OCI-LY3 (cell line): ENCODE results near the gene BMP7.
A peak's percentile ranks its signal among the peaks of the same experiment; 100 is the strongest.

Experiments used
- H2AFZ ChIP-seq: fragments of 200-600, 300-600 bp; shearing (Covaris generic); 2 replicates; pipeline ENCODE4 v1.6.0; 2014; ENCODE audit warnings: antibody characterized with exemption, low read depth, low read length
- H3K27ac ChIP-seq: fragments of 200-600, 300-600 bp; sonication (generic); 2 replicates; pipeline ENCODE4 v1.5.1; 2014; ENCODE audit warnings: mild to moderate bottlenecking, low read length, moderate library complexity, mixed read lengths
- H3K27me3 ChIP-seq: fragments of 200-600, 300-600 bp; sonication (generic); 2 replicates; pipeline ENCODE4 v1.6.1; 2014; ENCODE audit warnings: low read depth, low read length, mixed read lengths
- H3K36me3 ChIP-seq: fragments of 200-600, 300-600 bp; sonication (generic); replicated peaks from 2 replicates; pipeline ENCODE3; 2014; ENCODE audit warnings: low read depth, low read length, mixed read lengths
- H3K4me1 ChIP-seq: fragments of 300-600, 200-600 bp; sonication (generic); 2 replicates; pipeline ENCODE4 v1.6.1; 2014; ENCODE audit warnings: low read length, mixed read lengths
- H3K4me2 ChIP-seq: fragments of 200-600, 300-600 bp; sonication (generic); 2 replicates; pipeline ENCODE4 v1.6.1; 2014; ENCODE audit warnings: low read length, mixed read lengths
- H3K4me3 ChIP-seq: fragments of 300-600, 200-600 bp; sonication (generic); 2 replicates; pipeline ENCODE4 v1.5.1; 2014; ENCODE audit warnings: antibody characterized with exemption, mild to moderate bottlenecking, low read length, moderate library complexity
- H3K79me2 ChIP-seq: fragments of 300-600, 200-600 bp; shearing (Covaris generic); 2 replicates; pipeline ENCODE4 v1.6.1; 2014; ENCODE audit warnings: mild to moderate bottlenecking, low read length, mixed read lengths
- H3K9ac ChIP-seq: fragments of 300-600, 200-600 bp; shearing (Covaris generic); 2 replicates; pipeline ENCODE4 v1.6.0; 2014; ENCODE audit warnings: mild to moderate bottlenecking, low read length, moderate library complexity
- H3K9me3 ChIP-seq: fragments of 200-600, 300-600 bp; shearing (Covaris generic); 2 replicates; pipeline ENCODE4 v1.6.1; 2014; ENCODE audit warnings: low read length, mixed read lengths; ENCODE audit not compliant: insufficient read depth
- H4K20me1 ChIP-seq: fragments of 200-600, 300-600 bp; sonication (generic); 2 replicates; pipeline ENCODE4 v1.6.1; 2016; ENCODE audit warnings: low read length, mixed read lengths; ENCODE audit not compliant: insufficient read depth
- CTCF ChIP-seq: fragments of 200-600, 300-600 bp; sonication (generic); IDR thresholded peaks from 2 replicates; pipeline ENCODE4 v1.5.1; 2014; ENCODE audit warnings: antibody characterized with exemption, low read length, low read depth
- EZH2phosphoT487 ChIP-seq: fragments of 200-600 bp; shearing (Covaris generic); IDR thresholded peaks from 2 replicates; pipeline ENCODE4 v1.6.1; 2018; ENCODE audit warnings: antibody characterized with exemption, mixed run types, low read depth

The BMP7 gene

GRCh38 chr20:57174737-57175136, 91.7 kb downstream of the BMP7 start:
- no peaks in the 10 kb centered on the region for H4K20me1 ChIP-seq

GRCh38 chr20:57173986-57174385, 92.5 kb downstream of the BMP7 start:
- H3K4me3 ChIP-seq, result no peak overlapping the region
- no peak overlapping the region for H2AFZ ChIP-seq
- H3K4me1 ChIP-seq, result peaks cover 19% of the 10 kb centered on the region
- H4K20me1 ChIP-seq, result no peaks in the 10 kb centered on the region
- no peaks in the 10 kb centered on the region for H3K79me2 ChIP-seq
- H3K9ac ChIP-seq, result no peak overlapping the region
- no peak overlapping the region for H3K27ac ChIP-seq
- no peaks in the 10 kb centered on the region for H3K9me3 ChIP-seq
- H3K27me3 ChIP-seq, result peaks cover 3% of the 10 kb centered on the region; the same call in 1 of the 2 replicates
- H3K4me2 ChIP-seq, result no peak overlapping the region
- TF ChIP-seq EZH2phosphoT487 (no peak), CTCF (no peak)
- no peaks in the 10 kb centered on the region for H3K36me3 ChIP-seq

More at GRCh38 chr20:57174737-57175136, 91.7 kb downstream of the BMP7 start:
- no peak for TF ChIP-seq CTCF
- no peak for TF ChIP-seq EZH2phosphoT487
- Histone ChIP-seq H3K4me2 (peak overlapping the region; percentile 62), H3K9me3 (no peaks in the 10 kb centered on the region), H3K79me2 (no peaks in the 10 kb centered on the region), H2AFZ (peak overlapping the region; percentile 37; the same call in 1 of the 2 replicates), H3K27ac (no peak overlapping the region), H3K4me1 (peaks cover 19% of the 10 kb centered on the region), H3K27me3 (no peaks in the 10 kb centered on the region), H3K9ac (no peak overlapping the region), H3K4me3 (no peak overlapping the region), H3K36me3 (no peaks in the 10 kb centered on the region)

GRCh38 chr20:57173041-57173440, 93.4 kb downstream of the BMP7 start:
- H3K27ac ChIP-seq, result no peak overlapping the region
- H3K4me1 ChIP-seq, result peaks cover 19% of the 10 kb centered on the region
- H3K9ac ChIP-seq, result no peak overlapping the region
- H3K79me2 ChIP-seq, result no peaks in the 10 kb centered on the region
- no peak overlapping the region for H2AFZ ChIP-seq
- no peak overlapping the region for H3K4me3 ChIP-seq
- H4K20me1 ChIP-seq, result no peaks in the 10 kb centered on the region
- H3K9me3 ChIP-seq, result no peaks in the 10 kb centered on the region
- H3K27me3 ChIP-seq, result peaks cover 3% of the 10 kb centered on the region; the same call in 1 of the 2 replicates
- H3K36me3 ChIP-seq, result no peaks in the 10 kb centered on the region
- TF ChIP-seq CTCF (no peak), EZH2phosphoT487 (no peak)
- H3K4me2 ChIP-seq, result no peak overlapping the region

- H2AFZ ChIP-seq, result no peak overlapping the region
- H3K79me2 ChIP-seq, result no peaks in the 10 kb centered on the region
- peaks cover 12% of the 10 kb centered on the region for H3K4me1 ChIP-seq
- no peaks in the 10 kb centered on the region for H4K20me1 ChIP-seq
- H3K4me2 ChIP-seq, result no peak overlapping the region
- peaks cover 3% of the 10 kb centered on the region; the same call in 1 of the 2 replicates for H3K27me3 ChIP-seq
- H3K4me3 ChIP-seq, result no peak overlapping the region
- H3K36me3 ChIP-seq, result no peaks in the 10 kb centered on the region
- TF ChIP-seq CTCF (no peak), EZH2phosphoT487 (no peak)
- H3K9me3 ChIP-seq, result no peaks in the 10 kb centered on the region
- H3K9ac ChIP-seq, result no peak overlapping the region
- H3K27ac ChIP-seq, result no peak overlapping the region
Observed at GRCh38 chr20:57170343-57170742, 96.1 kb downstream of the BMP7 start.
